Astrocyte (in vitro differentiated cells and primary cell): Measurements from ENCODE around the gene DYSF.

Experiments used
- CTCF ChIP-seq: IDR thresholded peaks from 2 replicates; pipeline ENCODE4 v1.5.1; 2011; ENCODE audit warnings: low read depth, mild to moderate bottlenecking, inconsistent platforms, low read length, moderate library complexity; ENCODE audit not compliant: insufficient read depth
- EZH2 ChIP-seq: IDR thresholded peaks from 2 replicates; pipeline ENCODE4 v1.6.1; 2012; ENCODE audit warnings: mild to moderate bottlenecking, low read length, inconsistent platforms; ENCODE audit not compliant: insufficient read depth

- no peak for TF ChIP-seq CTCF
- TF ChIP-seq EZH2, result no peak
Measured at GRCh38 chr2:71530211-71530610, 76.8 kb downstream of the DYSF start.
